Hepatocyte (in vitro differentiated cells): ENCODE measurements around the gene KIAA1217. TPM values are rescaled to one million over a fixed set of nuclear protein-coding genes. Genes with fewer than 3 reads are reported as not detected.
"Not testable (repeated sequence)": the region's sequence is repeated elsewhere in the genome, so short reads cannot be mapped to it uniquely, and the experiment has no call there.

ENCODE experiments used
- DNase-seq: peaks from one replicate; pipeline ENCODE4 v3.0.0-alpha.2; 2016; ENCODE audit warnings: low spot score
- H2AFZ ChIP-seq: fragments of 200-600 bp; sonication (generic); 2 replicates; pipeline ENCODE4 v1.6.0; 2016; ENCODE audit warnings: antibody characterized with exemption, mild to moderate bottlenecking
- H3K27ac ChIP-seq: fragments of 200-600 bp; sonication (generic); 2 replicates; pipeline ENCODE4 v1.5.1; 2016; ENCODE audit warnings: mild to moderate bottlenecking
- H3K27me3 ChIP-seq: fragments of 200-600 bp; sonication (generic); 2 replicates; pipeline ENCODE4 v1.6.1; 2016
- H3K36me3 ChIP-seq: fragments of 200-600 bp; sonication (generic); replicated peaks from 2 replicates; pipeline ENCODE4 v1.5.1; 2016; ENCODE audit warnings: low read depth; ENCODE audit not compliant: insufficient read depth
- H3K4me1 ChIP-seq: fragments of 200-600 bp; sonication (generic); 2 replicates; pipeline ENCODE4 v1.5.1; 2016; ENCODE audit warnings: mild to moderate bottlenecking, moderate library complexity; ENCODE audit not compliant: insufficient read depth
- H3K4me2 ChIP-seq: fragments of 200-600 bp; sonication (generic); 2 replicates; pipeline ENCODE4 v1.6.0; 2016
- H3K4me3 ChIP-seq: fragments of 200-600 bp; sonication (generic); 2 replicates; pipeline ENCODE4 v1.5.1; 2016; ENCODE audit warnings: mild to moderate bottlenecking
- H3K79me2 ChIP-seq: fragments of 200-600 bp; sonication (generic); 2 replicates; pipeline ENCODE4 v1.6.0; 2017; ENCODE audit warnings: mild to moderate bottlenecking
- H3K9me2 ChIP-seq: fragments of 200-600 bp; sonication (generic); replicated peaks from 2 replicates; pipeline ENCODE4 v1.6.0; 2017; ENCODE audit warnings: mild to moderate bottlenecking; ENCODE audit not compliant: insufficient read depth
- H3K9me3 ChIP-seq: fragments of 200-600 bp; sonication (generic); 2 replicates; pipeline ENCODE4 v1.5.1; 2016; ENCODE audit warnings: low read depth, mild to moderate bottlenecking
- H4K20me1 ChIP-seq: fragments of 200-600 bp; sonication (generic); 2 replicates; pipeline ENCODE4 v1.6.0; 2016; ENCODE audit warnings: mild to moderate bottlenecking; ENCODE audit not compliant: insufficient read depth, poor library complexity, severe bottlenecking
- EZH2 ChIP-seq: fragments of 200-600 bp; sonication (generic); IDR thresholded peaks from 2 replicates; pipeline ENCODE4 v1.6.1; 2016; ENCODE audit warnings: antibody characterized with exemption, mild to moderate bottlenecking, borderline replicate concordance
- EZH2phosphoT487 ChIP-seq: fragments of 200-600 bp; sonication (generic); IDR thresholded peaks from one replicate; pipeline ENCODE4 v1.6.1; 2018; ENCODE audit warnings: antibody characterized with exemption, mild to moderate bottlenecking, low read depth, moderate library complexity; ENCODE audit not compliant: unreplicated experiment, severe bottlenecking
- WGBS: methylation state at CpG from one replicate; pipeline ENCODE4 v1.1.6; 2016; ENCODE audit warnings: low lambda C conversion rate; ENCODE audit errors: missing lambda C conversion rate; 5-methylcytosine and 5-hydroxymethylcytosine counted together
- polyA plus RNA-seq: library from polyadenylated mRNA; unstranded; fragments of >200 nt; fragmentation: Nextera tagmentation; extraction: Ambion mirVana; gene quantifications from 2 replicates; pipeline ENCODE4 v1.2.1, GENCODE V29; 2016
- total RNA-seq: library from RNA; depleted of rRNA; stranded (reverse); fragments of >200 nt; gene quantifications from 2 replicates; pipeline ENCODE4 v1.2.3, GENCODE V29; 2014
- TF ChIP-seq, protein P1 (sequence below): fragments of 200-600 bp; sonication (generic); IDR thresholded peaks from 2 replicates; pipeline ENCODE4 v1.5.1; 2016; ENCODE audit warnings: antibody characterized with exemption, mild to moderate bottlenecking; ENCODE audit not compliant: poor library complexity

The KIAA1217 gene
- total and polyA plus RNA-seq, 2 experiments from 2014 or later, result 31.6 to 33.2 TPM

GRCh38 chr10:24331457-24331856 lies 122.5 kb downstream of the KIAA1217 start:
- H3K36me3 ChIP-seq, result no peaks in the 10 kb centered on the region
- no peak overlapping the region for H2AFZ ChIP-seq
- TF ChIP-seq EZH2phosphoT487, result no peak
- TF ChIP-seq, protein P1, sequence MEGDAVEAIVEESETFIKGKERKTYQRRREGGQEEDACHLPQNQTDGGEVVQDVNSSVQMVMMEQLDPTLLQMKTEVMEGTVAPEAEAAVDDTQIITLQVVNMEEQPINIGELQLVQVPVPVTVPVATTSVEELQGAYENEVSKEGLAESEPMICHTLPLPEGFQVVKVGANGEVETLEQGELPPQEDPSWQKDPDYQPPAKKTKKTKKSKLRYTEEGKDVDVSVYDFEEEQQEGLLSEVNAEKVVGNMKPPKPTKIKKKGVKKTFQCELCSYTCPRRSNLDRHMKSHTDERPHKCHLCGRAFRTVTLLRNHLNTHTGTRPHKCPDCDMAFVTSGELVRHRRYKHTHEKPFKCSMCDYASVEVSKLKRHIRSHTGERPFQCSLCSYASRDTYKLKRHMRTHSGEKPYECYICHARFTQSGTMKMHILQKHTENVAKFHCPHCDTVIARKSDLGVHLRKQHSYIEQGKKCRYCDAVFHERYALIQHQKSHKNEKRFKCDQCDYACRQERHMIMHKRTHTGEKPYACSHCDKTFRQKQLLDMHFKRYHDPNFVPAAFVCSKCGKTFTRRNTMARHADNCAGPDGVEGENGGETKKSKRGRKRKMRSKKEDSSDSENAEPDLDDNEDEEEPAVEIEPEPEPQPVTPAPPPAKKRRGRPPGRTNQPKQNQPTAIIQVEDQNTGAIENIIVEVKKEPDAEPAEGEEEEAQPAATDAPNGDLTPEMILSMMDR, result no peak
- no peak for TF ChIP-seq EZH2
- H3K4me3 ChIP-seq, result no peak overlapping the region
- H4K20me1 ChIP-seq, result no peaks in the 10 kb centered on the region
- no peaks in the 10 kb centered on the region for H3K9me2 ChIP-seq
- no peak overlapping the region for H3K4me2 ChIP-seq
- no peaks in the 10 kb centered on the region for H3K9me3 ChIP-seq
- H3K27ac ChIP-seq, result peak overlapping the region; percentile 26
- DNase-seq, result peak; percentile 23
- H3K4me1 ChIP-seq, result peaks cover 10% of the 10 kb centered on the region
- H3K27me3 ChIP-seq, result no peaks in the 10 kb centered on the region
- H3K79me2 ChIP-seq, result peaks cover 7% of the 10 kb centered on the region
- 73% methylated on average over 5 of the region's 5 CpGs for WGBS

DNA sequence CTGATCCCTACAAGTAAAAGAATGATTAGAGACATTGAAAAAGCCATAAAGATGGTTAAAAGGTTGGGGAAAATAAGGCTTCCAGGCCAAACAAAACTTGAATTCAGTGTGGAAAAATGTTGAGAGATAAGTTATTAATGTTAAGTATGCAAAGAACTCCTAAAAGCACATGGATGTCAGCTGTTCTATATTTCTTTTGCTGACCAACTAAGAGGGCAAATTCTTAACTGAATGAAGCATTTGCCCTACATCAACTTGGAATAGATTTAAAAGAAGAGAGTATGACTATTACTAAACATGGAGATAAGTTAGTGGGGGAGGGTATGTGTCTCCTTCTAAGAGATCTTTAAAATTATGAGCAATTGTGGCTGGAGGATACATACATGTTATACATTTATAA lies 124.8 kb downstream of the KIAA1217 start:
- Histone ChIP-seq H3K9me2 (no peaks in the 10 kb centered on the region), H3K4me3 (no peak overlapping the region), H3K9me3 (no peaks in the 10 kb centered on the region), H3K79me2 (peaks cover 9% of the 10 kb centered on the region), H3K27me3 (no peaks in the 10 kb centered on the region), H3K4me2 (no peak overlapping the region), H3K4me1 (peaks cover 10% of the 10 kb centered on the region), H4K20me1 (no peaks in the 10 kb centered on the region), H3K36me3 (peaks cover 4% of the 10 kb centered on the region), H2AFZ (no peak overlapping the region), H3K27ac (no peak overlapping the region)
- TF ChIP-seq, protein P1, result no peak
- TF ChIP-seq EZH2 (no peak), EZH2phosphoT487 (no peak)
- no peak for DNase-seq

- no peak overlapping the region for H3K27ac ChIP-seq
- H3K27me3 ChIP-seq, result no peaks in the 10 kb centered on the region
- no peaks in the 10 kb centered on the region for H3K9me2 ChIP-seq
- no peak for TF ChIP-seq EZH2
- DNase-seq, result no peak
- H3K4me2 ChIP-seq, result no peak overlapping the region
- H3K4me1 ChIP-seq, result peaks cover 10% of the 10 kb centered on the region
- peaks cover 4% of the 10 kb centered on the region for H3K36me3 ChIP-seq
- no peak overlapping the region for H3K4me3 ChIP-seq
- H2AFZ ChIP-seq, result no peak overlapping the region
- H3K9me3 ChIP-seq, result no peaks in the 10 kb centered on the region
- H4K20me1 ChIP-seq, result no peaks in the 10 kb centered on the region
- 100% methylated on average over 1 of the region's 1 CpG for WGBS
- peaks cover 8% of the 10 kb centered on the region for H3K79me2 ChIP-seq
Observed at GRCh38 chr10:24334279-24334939, 125.5 kb downstream of the KIAA1217 start.

DNA sequence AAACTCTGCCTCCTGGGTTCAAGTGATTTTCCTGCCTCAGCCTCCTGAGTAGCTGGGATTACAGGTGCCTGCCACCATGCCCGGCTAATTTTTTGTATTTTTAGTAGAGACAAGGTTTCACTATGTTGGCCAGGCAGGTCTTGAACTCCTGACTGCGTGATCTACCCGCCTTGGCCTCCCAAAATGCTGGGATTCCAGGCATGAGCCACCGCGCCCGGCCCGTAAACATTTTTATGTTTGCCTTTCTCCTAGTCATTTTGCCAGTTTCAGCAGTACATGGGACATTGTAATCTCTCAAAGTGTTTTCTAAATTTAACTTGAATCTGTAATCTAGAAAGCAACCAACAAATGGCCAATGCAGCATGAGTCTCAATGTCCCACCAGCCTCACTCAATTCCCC lies 128.8 kb downstream of the KIAA1217 start:
- H3K27me3 ChIP-seq, H3K4me1 ChIP-seq, H4K20me1 ChIP-seq, H3K27ac ChIP-seq, H3K36me3 ChIP-seq, H3K4me2 ChIP-seq, H3K4me3 ChIP-seq, DNase-seq, H3K9me3 ChIP-seq, H3K79me2 ChIP-seq, H3K9me2 ChIP-seq, H2AFZ ChIP-seq: not testable (repeated sequence)
- WGBS, result 98% methylated on average over 7 of the region's 7 CpGs
